K562 (cell line): ENCODE data around the gene ELP5.

ENCODE experiments used
- ZNF274 ChIP-seq: IDR thresholded peaks from 2 replicates; pipeline ENCODE4 v1.6.1; 2011; ENCODE audit warnings: low read depth, mild to moderate bottlenecking, low read length, moderate library complexity, borderline replicate concordance
- TF ChIP-seq, protein P1 (sequence below), 2 experiments: fragments of 450-650 bp; formaldehyde crosslinking in 1 of 2; IDR thresholded peaks; 2 replicates each; pipeline versions ENCODE4 v1.4.0 to v1.6.1; 2014 to 2020; ENCODE audit warnings: mild to moderate bottlenecking in 2 of 2, borderline replicate concordance in 1 of 2, low read depth in 1 of 2

DNA sequence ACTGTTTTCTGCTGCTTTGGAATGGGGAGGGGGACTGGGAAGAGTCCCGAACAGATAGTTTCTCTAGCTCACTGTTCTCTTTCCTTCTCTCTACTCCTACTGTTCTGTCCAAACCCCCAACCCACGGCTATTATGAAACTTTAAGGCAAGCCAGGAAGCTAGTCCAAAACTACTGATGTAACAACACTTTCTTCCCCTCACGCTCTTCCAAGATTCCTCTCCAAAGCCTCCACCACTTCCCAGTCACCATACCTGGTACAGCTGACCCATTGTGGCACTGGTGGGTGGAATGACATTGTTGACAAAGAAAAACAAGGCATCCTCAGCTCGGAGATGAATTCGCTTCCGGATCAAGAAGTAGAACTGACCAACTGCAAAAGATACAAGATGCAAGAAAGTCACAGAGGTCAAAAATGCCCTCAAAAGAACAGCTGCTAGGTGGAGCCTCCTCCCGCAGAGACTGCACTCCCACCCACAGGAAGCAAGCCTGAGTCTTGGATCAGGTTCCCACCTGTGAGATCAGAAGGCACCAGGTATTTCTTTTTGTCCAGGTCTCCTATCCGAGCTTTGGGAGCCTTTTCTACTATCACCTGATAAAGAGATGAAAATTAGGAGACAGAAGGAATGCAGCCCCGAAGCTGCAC, 10.8 kb upstream of the ELP5 start:
- TF ChIP-seq ZNF274: no peak
- TF ChIP-seq, protein P1, sequence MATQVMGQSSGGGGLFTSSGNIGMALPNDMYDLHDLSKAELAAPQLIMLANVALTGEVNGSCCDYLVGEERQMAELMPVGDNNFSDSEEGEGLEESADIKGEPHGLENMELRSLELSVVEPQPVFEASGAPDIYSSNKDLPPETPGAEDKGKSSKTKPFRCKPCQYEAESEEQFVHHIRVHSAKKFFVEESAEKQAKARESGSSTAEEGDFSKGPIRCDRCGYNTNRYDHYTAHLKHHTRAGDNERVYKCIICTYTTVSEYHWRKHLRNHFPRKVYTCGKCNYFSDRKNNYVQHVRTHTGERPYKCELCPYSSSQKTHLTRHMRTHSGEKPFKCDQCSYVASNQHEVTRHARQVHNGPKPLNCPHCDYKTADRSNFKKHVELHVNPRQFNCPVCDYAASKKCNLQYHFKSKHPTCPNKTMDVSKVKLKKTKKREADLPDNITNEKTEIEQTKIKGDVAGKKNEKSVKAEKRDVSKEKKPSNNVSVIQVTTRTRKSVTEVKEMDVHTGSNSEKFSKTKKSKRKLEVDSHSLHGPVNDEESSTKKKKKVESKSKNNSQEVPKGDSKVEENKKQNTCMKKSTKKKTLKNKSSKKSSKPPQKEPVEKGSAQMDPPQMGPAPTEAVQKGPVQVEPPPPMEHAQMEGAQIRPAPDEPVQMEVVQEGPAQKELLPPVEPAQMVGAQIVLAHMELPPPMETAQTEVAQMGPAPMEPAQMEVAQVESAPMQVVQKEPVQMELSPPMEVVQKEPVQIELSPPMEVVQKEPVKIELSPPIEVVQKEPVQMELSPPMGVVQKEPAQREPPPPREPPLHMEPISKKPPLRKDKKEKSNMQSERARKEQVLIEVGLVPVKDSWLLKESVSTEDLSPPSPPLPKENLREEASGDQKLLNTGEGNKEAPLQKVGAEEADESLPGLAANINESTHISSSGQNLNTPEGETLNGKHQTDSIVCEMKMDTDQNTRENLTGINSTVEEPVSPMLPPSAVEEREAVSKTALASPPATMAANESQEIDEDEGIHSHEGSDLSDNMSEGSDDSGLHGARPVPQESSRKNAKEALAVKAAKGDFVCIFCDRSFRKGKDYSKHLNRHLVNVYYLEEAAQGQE (IDR thresholded peaks at IDR 0.05; ENCODE audit: borderline replicate concordance): no peak
- TF ChIP-seq, protein P1 (CRISPR knock-in tag; IDR thresholded peaks at IDR 0.05; ENCODE audit: low read depth): no peak
